GM12891 (cell line): Measurements from ENCODE around the gene AK8.

ENCODE experiments used
- DNase-seq: peaks from one replicate; pipeline ENCODE4 v3.0.0; 2011; ENCODE audit warnings: low spot score; ENCODE audit not compliant: insufficient read length
- FAIRE-seq: peaks from 2 replicates; lab custom pipeline; 2011; peaks lifted over from hg19 to GRCh38; lab: Jason Lieb, UNC
- PAX5 ChIP-seq: IDR thresholded peaks from 2 replicates; pipeline ENCODE4 v1.6.1; 2011; ENCODE audit warnings: low read length, moderate library complexity, mild to moderate bottlenecking; ENCODE audit not compliant: insufficient read depth, severe bottlenecking
- POLR2A ChIP-seq: IDR thresholded peaks from 2 replicates; pipeline ENCODE4 v1.6.1; 2011; ENCODE audit warnings: low read depth, low read length, control low read depth
- POLR2AphosphoS5 ChIP-seq: IDR thresholded peaks from 2 replicates; pipeline ENCODE4 v1.6.1; 2011; ENCODE audit warnings: low read depth, low read length, control low read depth
- POU2F2 ChIP-seq: IDR thresholded peaks from 2 replicates; pipeline ENCODE4 v1.6.1; 2011; ENCODE audit warnings: low read depth, mild to moderate bottlenecking, control low read depth, low read length, moderate library complexity
- SPI1 ChIP-seq: IDR thresholded peaks from 2 replicates; pipeline ENCODE4 v1.6.1; 2011; ENCODE audit warnings: low read depth, low read length, control low read depth
- TAF1 ChIP-seq: IDR thresholded peaks from 2 replicates; pipeline ENCODE4 v1.6.1; 2011; ENCODE audit warnings: low read depth, low read length, control low read depth

The AK8 gene

GRCh38 chr9:132754236-132754635 is 123.8 kb downstream of the AK8 start:
- no peak for FAIRE-seq
- no peak for DNase-seq
- no peak for TF ChIP-seq TAF1

GRCh38 chr9:132753593-132753880 is 124.5 kb downstream of the AK8 start:
- no peak for FAIRE-seq
- no peak for DNase-seq
- TF ChIP-seq SPI1 (no peak), POLR2AphosphoS5 (no peak), TAF1 (no peak)

DNA sequence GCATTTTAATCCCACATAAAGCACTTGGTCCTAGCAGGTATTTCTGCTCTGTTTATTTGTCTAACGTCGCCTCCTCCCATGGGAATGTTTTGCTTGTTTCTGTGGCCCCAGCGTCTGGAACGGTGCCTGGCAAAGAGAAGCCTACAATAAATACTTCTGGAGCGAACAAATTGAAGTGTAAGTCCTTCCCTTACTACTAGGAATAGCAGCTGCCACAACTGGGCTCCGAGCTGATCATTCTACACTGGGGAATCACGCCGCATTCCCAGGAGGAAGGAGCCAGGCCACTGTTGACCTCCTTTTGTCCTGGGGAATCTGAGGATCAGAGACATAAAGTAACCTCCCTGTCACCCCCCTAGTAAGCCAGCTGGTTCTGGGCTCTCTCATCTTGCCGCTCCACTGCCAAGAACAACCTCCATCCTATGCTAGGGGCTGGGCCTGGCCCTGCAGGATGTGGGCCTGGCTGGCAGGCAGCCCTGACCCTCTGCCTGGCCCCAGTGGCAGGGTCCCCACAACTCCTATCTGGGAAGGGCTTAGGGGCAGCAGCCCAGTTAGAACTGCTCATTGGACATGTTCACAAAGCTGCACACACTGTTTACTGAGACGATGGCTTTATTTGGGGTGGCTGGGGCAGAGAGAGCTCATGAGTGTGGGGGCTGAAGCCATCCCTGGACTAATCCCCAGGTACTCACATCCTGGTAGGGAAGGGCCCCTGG is 125.0 kb downstream of the AK8 start:
- no peak for DNase-seq
- no peak for TF ChIP-seq POLR2A
- TF ChIP-seq SPI1 = no peak
- TF ChIP-seq POLR2AphosphoS5 = no peak
- TF ChIP-seq POU2F2 = no peak
- TF ChIP-seq TAF1 = no peak
- no peak for TF ChIP-seq PAX5
- FAIRE-seq = no peak

DNA sequence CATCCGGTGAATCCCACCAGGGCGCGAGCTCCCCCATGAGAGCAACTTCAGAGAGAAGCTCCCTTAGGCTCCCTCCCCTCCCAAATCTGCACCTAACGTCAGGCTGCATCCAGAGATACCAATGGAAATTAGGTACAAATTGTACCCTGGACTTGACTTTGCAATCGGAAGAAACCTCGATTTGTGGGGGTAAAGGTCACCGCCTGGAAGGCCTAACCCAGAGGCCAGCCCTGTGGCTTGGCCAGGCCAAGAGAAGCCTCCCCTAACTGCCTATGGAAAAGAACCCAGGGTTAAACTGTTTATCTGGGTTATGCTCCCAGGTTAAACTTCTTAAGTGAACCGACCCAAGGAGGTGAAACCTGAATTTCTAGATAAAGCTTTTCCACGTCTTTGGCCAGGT is 127.4 kb downstream of the AK8 start:
- DNase-seq (no peak), FAIRE-seq (no peak)
- TF ChIP-seq POLR2AphosphoS5 = no peak
- no peak for TF ChIP-seq POU2F2
- no peak for TF ChIP-seq POLR2A
- TF ChIP-seq TAF1 = no peak
- TF ChIP-seq PAX5 = no peak
- TF ChIP-seq SPI1 = no peak

- DNase-seq = no peak
- TF ChIP-seq POLR2AphosphoS5 (no peak), POLR2A (no peak), POU2F2 (no peak), SPI1 (no peak), TAF1 (no peak), PAX5 (no peak)
- no peak for FAIRE-seq
Observed at GRCh38 chr9:132749306-132749705, 128.8 kb downstream of the AK8 start.

- TF ChIP-seq POLR2A (no peak), POLR2AphosphoS5 (no peak), SPI1 (no peak), POU2F2 (no peak), PAX5 (no peak), TAF1 (no peak)
- DNase-seq (no peak), FAIRE-seq (no peak)
Observed at GRCh38 chr9:132748450-132748849, 129.6 kb downstream of the AK8 start.

GRCh38 chr9:132745756-132746709 is 132.1 kb downstream of the AK8 start:
- FAIRE-seq (no peak), DNase-seq (no peak)
- TF ChIP-seq SPI1 = no peak
- TF ChIP-seq PAX5 = no peak
- TF ChIP-seq TAF1 = no peak
- TF ChIP-seq POU2F2 = no peak
- TF ChIP-seq POLR2A = no peak
- no peak for TF ChIP-seq POLR2AphosphoS5

DNA sequence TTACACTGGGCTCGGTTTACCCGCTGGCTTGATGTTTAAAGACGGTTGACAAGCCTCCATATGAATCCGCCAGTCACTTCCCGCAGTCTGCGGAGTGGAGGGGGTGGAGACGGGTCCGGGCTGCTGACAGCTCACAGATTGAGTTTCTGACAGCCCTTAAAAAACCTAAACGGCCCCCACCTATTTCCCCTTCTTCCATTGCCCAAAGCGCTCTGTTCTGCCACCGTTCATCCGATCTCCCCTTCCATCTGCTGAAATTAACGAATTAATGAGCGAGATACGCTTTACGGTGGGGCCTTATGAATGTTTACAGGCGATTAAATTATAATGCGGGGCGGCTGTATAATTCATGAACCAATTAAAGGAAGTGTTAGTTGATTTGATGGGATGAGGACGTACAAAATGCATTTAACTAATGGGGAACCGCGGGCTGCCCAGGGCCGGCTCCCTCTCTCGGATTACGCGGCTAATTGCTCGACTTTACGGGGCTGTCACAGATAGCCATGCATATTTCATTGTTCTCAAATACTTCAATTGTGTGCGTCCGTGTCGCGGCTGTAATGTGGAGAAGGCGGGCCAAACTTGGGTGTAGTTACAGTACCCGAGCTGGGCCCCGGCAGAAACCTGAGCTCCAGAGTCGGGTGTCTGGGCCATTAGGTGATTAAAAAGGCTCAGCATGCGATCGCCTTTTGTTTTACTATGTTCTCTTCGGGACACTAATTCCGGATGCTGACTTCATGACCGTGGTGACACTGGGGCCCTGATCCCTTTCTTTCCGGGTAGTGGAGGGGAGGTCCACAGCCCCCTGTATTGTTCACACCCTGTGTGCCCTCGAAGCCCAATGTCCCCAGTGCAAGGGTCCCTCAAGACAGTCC is 133.0 kb downstream of the AK8 start:
- FAIRE-seq (no peak), DNase-seq (no peak)

DNA sequence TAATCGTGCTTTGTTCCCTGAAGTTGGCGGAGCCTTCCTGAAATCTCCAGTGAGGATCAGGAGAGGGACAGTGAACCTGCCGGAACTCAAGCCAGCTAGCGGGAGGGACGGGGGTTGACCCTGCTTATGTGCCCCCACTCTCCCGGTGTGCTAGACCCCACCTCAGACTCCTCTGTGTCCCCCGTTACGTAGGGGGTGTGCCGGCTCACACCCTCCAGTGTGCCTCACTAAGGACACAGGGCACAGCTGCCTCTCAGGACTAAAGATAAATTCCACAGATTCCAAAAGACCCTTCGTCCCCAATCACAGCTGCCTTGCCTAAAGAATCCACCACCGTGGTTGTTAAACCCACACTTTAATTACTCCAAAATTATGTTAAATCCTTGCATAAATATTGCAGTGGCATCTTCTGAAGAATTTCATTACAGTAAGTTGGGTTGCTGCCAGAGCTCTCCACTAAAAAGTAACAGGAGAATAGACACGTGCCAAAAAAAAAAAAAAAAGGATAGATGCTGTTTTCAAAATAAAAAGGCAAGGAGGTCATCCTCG is 134.1 kb downstream of the AK8 start:
- FAIRE-seq = no peak
- TF ChIP-seq TAF1 (no peak), POU2F2 (no peak), POLR2AphosphoS5 (no peak), POLR2A (no peak), SPI1 (no peak), PAX5 (no peak)
- no peak for DNase-seq

More for the DNA sequence above, 133.0 kb downstream of the AK8 start:
- no peak for TF ChIP-seq PAX5
- no peak for TF ChIP-seq POU2F2
- no peak for TF ChIP-seq TAF1
- no peak for TF ChIP-seq SPI1
- no peak for TF ChIP-seq POLR2AphosphoS5
- TF ChIP-seq POLR2A = no peak
